Measurements from ENCODE around the gene USF1. TPM values are rescaled to one million over a fixed set of nuclear protein-coding genes. Genes with fewer than 3 reads are reported as not detected.
"Not testable (repeated sequence)": the region's sequence is repeated elsewhere in the genome, so short reads cannot be mapped to it uniquely, and the experiment has no call there.

USF1 gene
- total RNA-seq, 2 experiments from 2014 or later: 93.5 to 99.1 TPM

GRCh38 chr1:161017756-161018630 is 27.8 kb downstream of the USF1 start:
- Mint-ChIP-seq H3K27ac (peak overlapping the region; percentile 55), H3K27me3 (no peaks in the 10 kb centered on the region), H3K4me3 (no peak overlapping the region), H3K9me3 (no peaks in the 10 kb centered on the region), H3K4me1 (ENCODE audit: low read depth) (peaks cover 39% of the 10 kb centered on the region), H3K36me3 (ENCODE audit: low read depth) (no peaks in the 10 kb centered on the region)
- no peak overlapping the region for H3K4me3 ChIP-seq (ENCODE audit: low read length)
- ATAC-seq (ENCODE audit: poor library complexity): no peak
- no peaks in the 10 kb centered on the region for H3K27me3 ChIP-seq (ENCODE audit: control insufficient read depth in 1 of 2, insufficient read depth in 2 of 2, low read length in 2 of 2)
- intact Hi-C loops (cut with DNase I, micrococcal nuclease): no loop called here
- peaks cover 35% of the 10 kb centered on the region for H3K4me1 ChIP-seq (ENCODE audit: insufficient read depth, low read length)
- ChIA-PET CTCF (interaction anchor here (2.4 kb wide), 1 partner anchor 80 kb away, joined by 9 read pairs; the partner anchor contains the start of gene KLHDC9), POLR2A (interaction anchor here (1.2 kb wide), 1 partner anchor 11 kb away, joined by 4 read pairs; no protein-coding TSS in a partner anchor)
- TF ChIP-seq CTCF (IDR thresholded peaks at IDR 0.05): no peak
- H3K9me3 ChIP-seq (ENCODE audit: control insufficient read depth in 1 of 2, insufficient read depth in 1 of 2, low read length in 2 of 2): no peaks in the 10 kb centered on the region
- H3K27ac ChIP-seq (ENCODE audit: low read depth in 1 of 2, low read length in 2 of 2): no peak overlapping the region
- no peak for DNase-seq
- H3K36me3 ChIP-seq (ENCODE audit: insufficient read depth, low read length): no peaks in the 10 kb centered on the region

- Mint-ChIP-seq H3K4me1 (ENCODE audit: low read depth) (peaks cover 42% of the 10 kb centered on the region), H3K27ac (peak overlapping the region; percentile 60)
- H3K27me3 Mint-ChIP-seq; H3K9me3 ChIP-seq (ENCODE audit: control insufficient read depth in 1 of 2, insufficient read depth in 1 of 2, low read length in 2 of 2); DNase-seq; ATAC-seq (ENCODE audit: poor library complexity); CTCF ChIA-PET; POLR2A ChIA-PET; H3K27me3 ChIP-seq (ENCODE audit: control insufficient read depth in 1 of 2, insufficient read depth in 2 of 2, low read length in 2 of 2); H3K4me3 Mint-ChIP-seq; H3K36me3 Mint-ChIP-seq (ENCODE audit: low read depth); H3K9me3 Mint-ChIP-seq; intact Hi-C loops (cut with DNase I, micrococcal nuclease); H3K36me3 ChIP-seq (ENCODE audit: insufficient read depth, low read length); H3K27ac ChIP-seq (ENCODE audit: low read depth in 1 of 2, low read length in 2 of 2); H3K4me3 ChIP-seq (ENCODE audit: low read length): not testable (repeated sequence)
- peaks cover 43% of the 10 kb centered on the region for H3K4me1 ChIP-seq (ENCODE audit: insufficient read depth, low read length)
Observed at GRCh38 chr1:161017181-161017580, 28.6 kb downstream of the USF1 start.

- H3K36me3 ChIP-seq (ENCODE audit: insufficient read depth, low read length); H3K4me3 Mint-ChIP-seq; DNase-seq; H3K27ac ChIP-seq (ENCODE audit: low read depth in 1 of 2, low read length in 2 of 2); H3K27me3 Mint-ChIP-seq; ATAC-seq (ENCODE audit: poor library complexity); H3K9me3 Mint-ChIP-seq; intact Hi-C loops (cut with DNase I, micrococcal nuclease); H3K9me3 ChIP-seq (ENCODE audit: control insufficient read depth in 1 of 2, insufficient read depth in 1 of 2, low read length in 2 of 2); POLR2A ChIA-PET; H3K36me3 Mint-ChIP-seq (ENCODE audit: low read depth); CTCF ChIA-PET; H3K27me3 ChIP-seq (ENCODE audit: control insufficient read depth in 1 of 2, insufficient read depth in 2 of 2, low read length in 2 of 2); H3K4me3 ChIP-seq (ENCODE audit: low read length): not testable (repeated sequence)
- H3K4me1 Mint-ChIP-seq (ENCODE audit: low read depth): peaks cover 47% of the 10 kb centered on the region
- H3K27ac Mint-ChIP-seq: peak overlapping the region; percentile 60
- peaks cover 45% of the 10 kb centered on the region for H3K4me1 ChIP-seq (ENCODE audit: insufficient read depth, low read length)
Observed at GRCh38 chr1:161016683-161017082, 29.1 kb downstream of the USF1 start.

- H3K27ac ChIP-seq (ENCODE audit: low read depth in 1 of 2, low read length in 2 of 2): peak overlapping the region; percentile 56 to 87
- H3K36me3 Mint-ChIP-seq (ENCODE audit: low read depth): no peaks in the 10 kb centered on the region
- ATAC-seq (ENCODE audit: poor library complexity): peak; percentile 93
- intact Hi-C loops (cut with DNase I, micrococcal nuclease): no loop called here
- no peaks in the 10 kb centered on the region for H3K27me3 Mint-ChIP-seq
- H3K4me3 Mint-ChIP-seq: peak overlapping the region; percentile 84
- DNase-seq: peak; percentile 32 to 88 (median 62)
- H3K9me3 ChIP-seq (ENCODE audit: control insufficient read depth in 1 of 2, insufficient read depth in 1 of 2, low read length in 2 of 2): no peaks in the 10 kb centered on the region
- no peaks in the 10 kb centered on the region for H3K36me3 ChIP-seq (ENCODE audit: insufficient read depth, low read length)
- H3K27ac Mint-ChIP-seq: peak overlapping the region; percentile 94
- peak overlapping the region; percentile 51 for H3K4me3 ChIP-seq (ENCODE audit: low read length)
- no peak for TF ChIP-seq CTCF (IDR thresholded peaks at IDR 0.05)
- ChIA-PET POLR2A (interaction anchor here (0.6 to 3.5 kb wide), 11 partner anchors 7 to 120 kb away, joined by 3 to 27 read pairs (median 5); partner anchors contain the start of genes ARHGAP30, F11R, TSTD1 and USF1), CTCF (interaction anchor here (0.7 to 1.8 kb wide), 6 partner anchors 9 to 621 kb away, joined by 3 to 6 read pairs (median 4); partner anchors contain the start of gene KLHDC9)
- H3K9me3 Mint-ChIP-seq: no peaks in the 10 kb centered on the region
- peaks cover 32% of the 10 kb centered on the region for H3K4me1 ChIP-seq (ENCODE audit: insufficient read depth, low read length)
- no peaks in the 10 kb centered on the region for H3K27me3 ChIP-seq (ENCODE audit: control insufficient read depth in 1 of 2, insufficient read depth in 2 of 2, low read length in 2 of 2)
- H3K4me1 Mint-ChIP-seq (ENCODE audit: low read depth): peaks cover 29% of the 10 kb centered on the region
Observed at GRCh38 chr1:161013488-161014230, 32.1 kb downstream of the USF1 start.
